GM21529 (cell line): ENCODE data around the gene CPOX.
"Not testable (repeated sequence)": the region's sequence is repeated elsewhere in the genome, so short reads cannot be mapped to it uniquely, and the experiment has no call there.

Source experiments
- ATAC-seq: cut with Tn5 transposase; IDR thresholded peaks from one replicate; pipeline ENCODE4 v1.9.1; 2021; ENCODE audit not compliant: unreplicated experiment

Gene CPOX

DNA sequence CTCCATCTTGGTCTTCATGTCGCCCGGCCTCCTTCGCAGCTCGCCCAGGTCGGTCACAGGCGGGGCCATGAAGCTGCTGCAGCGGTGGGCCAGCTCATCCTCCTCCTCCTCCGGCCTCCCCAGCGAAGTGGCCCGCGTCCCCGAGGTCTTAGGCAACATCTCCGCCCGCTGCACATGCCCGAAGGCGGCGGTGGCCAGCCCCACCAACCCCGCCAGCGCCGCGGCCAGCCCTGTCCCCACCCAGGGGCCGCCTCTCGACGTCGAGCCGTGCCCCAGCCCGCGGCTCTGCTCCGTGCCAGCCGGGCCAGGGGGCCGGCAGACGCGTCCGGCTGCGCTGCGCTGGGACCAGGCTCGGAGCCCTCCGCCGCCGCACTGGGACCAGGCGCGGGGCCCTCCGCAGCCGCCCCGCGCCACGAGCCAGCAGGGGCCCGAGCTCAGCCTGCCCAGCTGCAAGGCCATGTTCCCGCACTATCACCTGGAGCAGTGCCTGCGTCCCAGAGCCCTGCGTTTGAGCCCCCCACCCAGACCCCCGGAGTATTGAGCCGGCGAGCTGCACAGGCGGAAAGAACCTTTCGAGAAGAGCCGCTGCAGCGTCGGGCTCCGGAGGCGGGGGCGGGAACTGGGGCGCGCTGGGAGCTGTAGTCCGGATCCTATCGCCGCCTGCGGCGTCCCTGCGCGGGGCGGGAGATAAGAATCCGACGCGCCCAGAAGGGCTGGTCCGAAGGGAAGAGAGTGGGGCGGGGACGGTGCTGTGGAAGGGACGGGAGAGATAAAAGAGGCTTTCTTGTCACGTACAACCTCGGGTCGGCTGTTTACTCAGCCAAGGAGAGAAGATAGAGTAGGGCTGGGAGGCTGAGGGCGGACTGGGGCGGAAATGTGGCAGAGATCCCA lies at the start of gene CPOX:
TSS of gene CPOX (minus strand) at position 566 of the 891 bp plus-strand sequence. CDS start at position 459, 107 bp downstream.
- ATAC-seq: peak; percentile 95

DNA sequence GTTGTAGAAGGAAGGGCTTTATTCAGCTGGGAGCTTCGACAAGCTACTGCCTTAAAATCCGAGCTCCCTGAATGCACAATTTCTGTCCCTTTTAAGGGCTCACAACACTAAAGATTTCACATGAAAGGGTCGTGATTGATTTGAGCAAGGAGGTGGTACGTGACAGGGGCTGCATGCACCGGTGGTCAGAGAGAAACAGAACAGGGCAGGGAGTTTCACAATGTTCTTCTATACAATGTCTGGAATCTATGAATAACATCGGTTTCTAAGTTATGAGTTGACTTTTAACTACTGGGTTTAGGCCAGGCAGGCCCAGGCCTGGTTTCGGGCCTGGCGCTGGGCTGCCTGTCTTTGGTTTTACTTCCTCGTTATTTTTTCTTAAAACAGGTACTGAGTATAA lies 49.4 kb upstream of the CPOX start:
- ATAC-seq: not testable (repeated sequence)

DNA sequence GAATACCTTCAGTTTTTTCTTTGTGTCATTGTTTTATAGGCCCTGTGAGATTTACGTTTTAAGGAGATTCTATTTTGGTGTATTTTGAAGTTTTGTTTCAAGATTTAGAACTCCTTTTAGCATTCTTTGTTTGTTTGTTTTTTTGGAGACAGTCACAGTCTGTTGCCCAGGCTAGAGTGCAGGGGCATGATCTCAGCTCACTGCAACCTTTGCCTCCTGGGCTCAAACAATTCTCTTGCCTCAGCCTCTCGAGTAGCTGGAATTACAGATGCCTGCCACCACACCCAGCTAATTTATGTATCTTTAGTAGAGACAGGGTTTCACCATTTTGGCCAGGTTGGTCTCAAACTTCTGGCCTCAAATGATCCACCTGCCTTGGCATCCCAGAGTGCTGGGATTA lies 48.3 kb upstream of the CPOX start:
- ATAC-seq: not testable (repeated sequence)

DNA sequence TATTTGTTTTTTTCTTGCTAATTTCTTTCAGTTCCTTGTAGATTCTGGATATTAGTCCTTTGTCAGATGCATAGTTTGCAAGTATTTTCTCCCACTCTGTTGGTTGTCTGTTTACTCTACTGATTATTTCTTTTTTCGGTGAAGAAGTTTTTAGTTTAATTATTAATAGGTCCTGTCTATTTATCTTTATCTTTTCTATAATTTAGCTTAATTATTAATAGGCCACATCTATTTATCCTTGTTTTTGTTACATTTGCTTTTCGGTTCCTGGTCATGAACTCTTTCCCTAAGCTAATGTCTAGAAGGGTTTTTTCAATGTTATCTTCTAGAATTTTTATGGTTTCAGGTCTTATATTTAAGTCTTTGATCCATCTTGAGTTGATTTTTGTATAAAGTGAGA lies 45.1 kb upstream of the CPOX start:
- ATAC-seq: not testable (repeated sequence)

DNA sequence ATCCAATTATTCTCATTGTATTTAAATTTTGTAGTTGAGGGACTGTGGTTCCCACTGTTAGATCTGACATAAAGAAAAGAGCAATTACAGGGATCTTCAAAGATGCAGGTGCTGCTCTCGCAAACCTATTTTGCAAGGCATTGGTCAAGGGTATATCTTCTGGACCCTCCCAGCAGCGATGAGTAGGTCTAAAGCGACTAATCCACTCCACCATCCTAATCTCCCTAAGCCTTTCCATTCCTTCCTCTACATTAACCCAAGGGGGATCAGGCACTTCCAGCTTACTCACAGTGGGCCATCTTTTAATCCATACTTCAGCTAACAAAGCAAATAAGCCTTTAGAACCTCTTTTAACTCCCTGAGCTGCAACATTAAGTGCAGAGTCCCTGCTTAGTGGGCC lies 37.0 kb upstream of the CPOX start:
- no peak for ATAC-seq

DNA sequence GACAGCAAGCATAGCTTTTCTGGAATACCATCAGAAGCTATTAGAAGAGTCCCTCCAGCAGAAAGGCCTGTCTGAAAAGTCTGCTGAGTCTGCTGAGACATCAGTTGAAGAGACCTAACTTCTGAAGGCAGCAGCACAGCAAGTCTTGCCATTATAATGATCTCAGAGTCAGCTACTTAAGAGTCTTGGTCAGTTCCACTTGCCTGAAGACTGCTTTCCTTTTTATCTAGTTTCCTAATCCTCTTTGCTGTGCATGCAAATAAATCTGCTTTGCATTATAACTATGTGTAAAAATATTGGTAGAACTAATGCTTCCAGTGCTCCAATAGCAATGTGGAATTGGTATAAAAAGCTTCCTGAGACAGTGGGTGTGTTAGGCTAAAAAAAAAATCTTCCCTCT lies 34.9 kb upstream of the CPOX start:
- ATAC-seq: no peak

DNA sequence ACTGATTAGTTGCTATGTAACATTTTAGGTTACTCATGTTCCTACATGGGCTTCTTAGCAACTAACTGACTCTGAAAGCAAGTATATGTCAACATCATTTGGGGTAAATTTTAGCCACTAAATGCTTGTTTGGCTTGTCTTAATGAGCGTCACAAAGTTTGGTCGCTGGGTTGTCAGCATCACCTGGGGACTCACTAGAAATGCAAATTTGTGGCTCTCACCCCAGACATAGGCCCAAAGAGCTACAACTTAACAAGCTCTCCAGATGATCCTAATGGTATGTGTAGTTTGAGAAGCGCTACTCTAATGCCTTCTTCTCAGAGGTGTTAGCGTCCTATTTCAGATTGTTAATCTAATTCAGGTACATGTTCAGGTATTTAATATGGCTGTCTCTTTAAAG lies 32.7 kb upstream of the CPOX start:
- ATAC-seq: no peak

DNA sequence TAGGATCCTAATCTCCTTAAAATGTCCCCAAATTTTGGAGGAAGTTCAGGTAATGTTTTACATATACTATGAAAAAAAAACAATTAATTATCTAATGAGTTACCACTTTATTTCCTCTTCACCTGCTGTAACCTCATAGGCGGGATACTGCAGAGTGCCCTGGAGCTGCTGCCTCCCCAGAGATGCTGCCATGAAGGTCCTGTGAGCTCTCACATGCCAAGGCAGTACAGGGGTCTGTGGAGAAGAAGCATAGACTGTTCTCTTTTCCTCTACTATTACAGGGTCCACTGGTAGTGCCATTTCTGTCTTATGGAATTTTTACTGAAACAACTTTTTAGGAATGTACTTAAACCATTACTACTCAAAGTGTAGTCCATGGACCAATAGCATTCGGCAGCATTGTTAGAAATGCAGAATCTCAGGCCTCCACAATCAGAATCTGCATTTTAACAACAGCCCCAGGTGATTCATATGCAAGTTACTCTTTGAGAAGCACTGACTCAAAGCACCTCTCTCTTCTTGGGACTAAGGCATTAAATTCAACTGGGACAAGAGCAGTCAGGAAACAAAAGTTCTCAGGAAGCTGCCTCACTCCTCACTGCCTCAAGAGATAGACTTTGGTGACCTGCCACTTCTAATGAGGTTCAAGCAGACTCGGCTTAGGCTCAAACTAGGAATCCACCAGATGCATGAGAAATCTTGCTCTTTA lies 30.3 kb upstream of the CPOX start:
- no peak for ATAC-seq

DNA sequence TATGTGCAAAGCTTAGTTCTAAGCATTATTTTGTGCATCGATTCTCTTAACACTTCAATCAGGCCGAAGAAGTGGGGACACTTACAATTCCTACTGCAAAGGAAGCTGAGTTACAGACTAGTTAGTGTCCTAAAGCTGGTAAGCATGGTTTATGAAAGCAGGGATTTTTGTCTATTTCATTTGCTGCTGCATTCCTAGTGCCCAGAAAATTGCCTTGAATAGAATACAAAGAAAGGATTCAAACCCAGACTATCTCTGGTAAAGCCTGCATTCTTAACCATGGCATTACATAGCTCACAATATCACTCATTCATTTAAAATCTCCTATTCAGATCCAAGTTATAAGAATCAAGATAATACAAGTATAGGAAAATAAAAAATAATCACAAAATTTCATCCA lies 24.4 kb upstream of the CPOX start:
- ATAC-seq: no peak

DNA sequence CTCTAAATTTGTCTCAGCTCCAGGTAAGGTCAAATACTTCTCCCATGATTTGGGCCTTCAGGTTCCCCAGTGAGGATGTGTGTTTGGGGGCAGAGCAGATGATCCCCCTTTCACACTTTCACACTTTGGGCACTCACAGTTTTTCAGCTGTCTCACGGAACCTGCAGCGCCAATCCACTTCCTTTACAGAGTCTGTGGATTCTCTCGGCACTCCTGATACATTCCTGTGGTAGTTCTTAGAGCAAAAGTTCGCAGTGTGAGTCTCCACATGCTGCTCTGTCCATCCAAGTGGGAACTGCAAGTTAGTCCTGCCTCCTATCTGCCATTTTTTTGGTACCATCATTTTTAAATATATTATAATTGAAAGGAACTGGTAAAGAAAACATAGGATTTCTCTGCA lies 20.2 kb upstream of the CPOX start:
- ATAC-seq: no peak

DNA sequence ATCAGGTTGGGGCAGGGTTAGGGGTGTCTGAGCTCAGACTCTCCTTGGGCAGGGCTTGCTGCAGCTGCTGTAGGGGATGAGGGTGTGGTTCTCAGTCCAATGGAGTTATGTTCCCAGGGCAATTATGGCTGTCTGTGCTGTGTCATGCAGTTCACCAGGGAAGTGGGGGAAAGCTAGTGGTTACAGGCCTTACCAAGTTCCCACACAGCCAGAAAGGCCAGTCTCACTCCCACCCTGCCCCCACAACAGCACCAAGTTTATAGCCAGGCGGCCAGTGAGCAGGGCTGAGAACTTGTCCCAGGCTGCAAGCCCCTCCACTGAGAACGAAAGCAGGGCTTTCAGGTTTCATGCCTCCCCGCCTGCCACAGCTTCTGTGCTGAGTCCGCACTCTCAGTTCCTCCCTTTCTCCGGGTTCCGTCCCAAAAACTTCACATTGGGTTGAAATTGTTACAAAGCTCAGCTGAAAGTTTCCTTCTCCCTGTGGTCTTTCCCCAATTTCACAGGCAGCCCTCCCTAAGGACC lies 19.6 kb upstream of the CPOX start:
- ATAC-seq: peak; percentile 37

DNA sequence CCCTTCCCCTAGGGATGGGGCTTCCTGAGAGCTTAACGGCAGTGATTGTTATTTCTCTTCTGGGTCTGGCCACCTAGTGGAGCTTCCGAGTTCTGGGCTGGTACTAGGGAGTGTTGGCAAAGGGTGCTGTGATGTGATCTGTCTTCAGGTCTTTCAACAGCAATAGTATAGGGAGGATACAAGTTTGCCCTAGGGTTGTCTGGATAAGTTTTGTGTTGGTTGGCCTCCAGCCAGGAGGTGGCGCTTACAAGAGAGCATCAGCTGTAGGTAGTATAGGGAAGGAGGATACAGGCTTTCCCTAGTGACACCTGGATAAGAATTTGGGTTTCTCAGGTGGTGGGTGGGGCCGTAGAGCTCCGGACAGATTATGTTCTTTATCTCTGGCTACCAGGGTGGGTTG lies 19.2 kb upstream of the CPOX start:
- ATAC-seq: peak; percentile 73

DNA sequence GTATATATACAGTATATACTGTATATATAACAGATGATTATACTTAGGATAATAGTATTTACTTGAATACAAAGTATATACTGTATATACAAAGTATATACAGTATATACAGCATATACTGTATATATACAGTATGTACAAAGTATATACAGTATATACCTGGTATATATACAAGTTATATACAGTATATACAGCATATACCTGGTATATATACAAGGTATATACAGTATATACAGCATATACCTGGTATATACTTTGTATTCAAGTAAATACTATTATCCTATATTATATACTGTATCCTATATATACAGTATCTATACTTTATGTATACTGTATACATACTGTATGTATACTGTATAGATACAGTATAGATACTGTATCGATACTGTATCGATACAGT lies 14.6 kb upstream of the CPOX start:
- no peak for ATAC-seq

DNA sequence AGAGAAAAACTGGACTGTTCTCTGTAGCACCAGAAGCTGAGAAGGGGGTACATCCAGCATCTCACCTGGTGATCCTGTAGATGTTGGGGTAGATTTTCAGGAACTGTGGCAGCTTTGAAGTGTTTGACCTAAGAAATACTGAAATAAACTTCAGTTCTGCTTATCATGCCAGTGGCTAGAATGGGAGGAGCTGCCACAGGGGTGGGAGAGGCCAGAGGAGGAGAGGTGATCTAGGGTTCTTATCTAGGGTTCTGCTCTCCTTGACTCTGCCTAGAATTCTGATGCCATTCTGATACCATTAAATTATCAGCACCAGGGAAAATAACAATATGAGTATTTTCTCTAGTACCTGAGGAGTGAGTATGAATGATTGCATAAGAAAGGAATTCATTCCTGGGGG lies 10.2 kb upstream of the CPOX start:
- ATAC-seq: no peak

DNA sequence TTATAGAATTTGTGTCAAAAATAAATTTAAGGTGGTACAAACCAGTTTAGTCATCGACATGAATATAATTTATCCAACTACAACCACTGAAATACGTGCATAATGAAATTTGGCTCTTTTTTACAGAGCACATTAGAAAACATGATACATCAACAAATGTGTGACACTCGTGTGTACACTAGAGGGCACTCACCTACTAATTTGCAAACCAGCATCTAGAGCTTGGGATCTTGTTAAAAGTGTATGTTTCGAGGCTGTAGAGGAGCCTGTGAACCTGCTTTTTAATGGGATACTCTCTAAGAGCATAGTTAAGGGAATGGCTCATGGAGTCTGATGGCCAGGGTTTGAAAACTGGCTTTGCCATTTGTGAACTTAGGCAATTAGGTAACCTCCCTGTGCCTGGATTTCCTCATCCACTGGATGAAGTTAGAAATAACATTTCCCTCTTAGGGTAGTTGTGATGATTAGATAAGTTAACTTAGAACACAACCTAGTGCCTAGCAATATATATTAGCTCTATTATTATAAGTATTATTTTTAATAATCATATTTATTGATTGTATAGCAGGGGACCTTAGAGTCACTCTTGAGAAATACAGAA lies 8.8 kb upstream of the CPOX start:
- ATAC-seq: peak; percentile 79

DNA sequence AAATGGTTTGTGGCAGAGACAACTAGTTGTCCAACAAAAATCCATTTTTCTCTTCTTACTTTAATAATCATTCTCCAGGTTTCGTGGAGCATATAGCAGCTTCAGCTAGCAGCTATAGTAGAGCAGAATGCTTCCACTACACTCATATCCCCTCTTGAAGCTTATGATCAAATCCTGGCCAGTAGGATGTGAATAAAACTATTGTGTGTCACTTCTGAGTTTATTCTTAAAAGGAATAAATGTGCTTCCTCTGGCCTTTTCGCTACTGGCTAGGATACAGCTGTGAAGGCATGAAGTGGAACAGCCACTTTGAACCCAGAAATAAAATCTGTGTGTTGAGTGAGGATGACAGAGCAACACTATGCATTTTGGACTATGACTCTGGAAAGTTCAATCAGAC lies 7.8 kb upstream of the CPOX start:
- no peak for ATAC-seq

DNA sequence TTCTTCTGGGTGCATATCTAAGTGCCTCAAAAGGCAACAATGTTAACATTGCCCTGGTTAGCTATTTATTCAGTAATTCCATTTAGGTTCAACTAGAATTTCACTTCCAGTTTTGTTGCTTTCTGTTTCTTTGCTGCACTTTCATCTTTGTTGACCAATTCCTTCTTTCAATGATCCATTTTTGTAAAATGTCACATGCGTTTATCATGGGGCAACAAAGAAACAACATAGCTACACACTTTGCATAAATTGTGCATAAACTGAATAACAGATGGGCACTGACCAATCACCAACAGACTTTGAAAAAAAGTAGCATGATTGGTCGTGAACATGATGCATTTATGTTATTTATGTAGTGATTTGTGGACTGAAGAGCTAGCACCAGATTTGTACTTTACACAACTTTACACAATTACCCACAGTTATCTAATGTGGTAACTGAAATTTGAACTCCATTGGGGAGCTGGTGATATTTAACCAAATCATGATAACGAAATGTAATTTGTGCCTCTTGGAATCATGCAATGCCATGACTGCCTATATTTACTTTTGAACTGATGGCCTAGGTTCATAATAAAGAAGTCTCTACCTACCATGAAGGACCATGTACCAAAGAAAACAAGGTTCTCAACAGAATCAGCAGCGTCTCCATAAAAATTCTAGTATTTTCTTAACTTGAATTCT lies 7.1 kb upstream of the CPOX start:
- peak; percentile 52 for ATAC-seq

DNA sequence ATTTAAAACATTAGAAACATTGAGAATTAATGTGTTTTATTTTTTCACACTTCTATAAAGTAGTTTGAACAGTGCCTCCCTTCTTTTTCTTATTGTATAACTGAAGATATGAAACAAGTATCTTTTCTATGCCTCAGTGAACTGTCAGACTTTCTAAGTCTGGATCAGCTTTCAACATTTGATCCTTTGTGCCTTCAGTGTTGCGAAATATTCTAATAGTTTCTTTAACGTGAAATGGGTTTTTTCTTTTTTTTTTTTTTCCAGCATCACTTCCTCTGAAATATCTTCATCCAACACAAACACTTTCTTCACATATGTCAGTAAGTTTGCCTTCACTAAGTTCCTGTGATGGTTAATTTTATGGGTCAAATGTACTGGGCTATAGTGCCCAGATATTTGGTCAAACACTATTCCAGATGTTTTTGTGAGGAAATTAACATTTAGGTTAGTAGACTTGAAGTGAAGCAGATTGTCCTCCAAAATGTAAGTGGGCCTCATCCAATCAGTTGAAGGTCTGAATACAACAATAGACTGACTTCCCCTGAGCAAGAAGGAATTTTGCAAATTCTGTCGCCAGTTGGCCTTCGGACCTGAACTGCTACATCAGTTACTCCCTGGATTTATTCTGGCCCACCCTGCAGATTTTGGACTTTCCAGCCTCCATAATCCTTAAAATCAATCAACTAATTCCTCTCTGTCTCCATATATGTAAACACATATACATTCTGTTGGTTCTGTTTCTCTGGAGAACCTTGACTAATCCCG lies 6.4 kb upstream of the CPOX start:
- no peak for ATAC-seq

DNA sequence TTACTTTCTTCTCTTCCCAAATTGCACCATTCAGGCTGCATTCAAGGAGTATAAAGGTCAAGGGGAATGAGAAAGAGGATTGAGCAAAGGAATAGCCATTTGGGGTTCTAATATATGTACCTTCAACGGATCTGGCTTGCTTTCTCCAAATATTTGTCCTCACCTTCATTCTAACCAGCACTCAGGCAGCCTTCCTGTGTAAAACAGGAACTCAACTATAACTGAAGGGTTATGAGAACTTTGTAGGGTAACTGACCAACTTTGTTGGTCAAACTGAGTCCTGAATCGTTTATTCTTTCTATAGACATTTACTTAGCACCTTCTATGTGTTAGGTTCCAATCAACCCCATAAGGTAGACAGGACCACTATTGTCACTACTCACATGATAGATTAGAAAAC lies 5.1 kb upstream of the CPOX start:
- no peak for ATAC-seq
